ENCODE measurements around the gene RAB33B.

The RAB33B gene

DNA sequence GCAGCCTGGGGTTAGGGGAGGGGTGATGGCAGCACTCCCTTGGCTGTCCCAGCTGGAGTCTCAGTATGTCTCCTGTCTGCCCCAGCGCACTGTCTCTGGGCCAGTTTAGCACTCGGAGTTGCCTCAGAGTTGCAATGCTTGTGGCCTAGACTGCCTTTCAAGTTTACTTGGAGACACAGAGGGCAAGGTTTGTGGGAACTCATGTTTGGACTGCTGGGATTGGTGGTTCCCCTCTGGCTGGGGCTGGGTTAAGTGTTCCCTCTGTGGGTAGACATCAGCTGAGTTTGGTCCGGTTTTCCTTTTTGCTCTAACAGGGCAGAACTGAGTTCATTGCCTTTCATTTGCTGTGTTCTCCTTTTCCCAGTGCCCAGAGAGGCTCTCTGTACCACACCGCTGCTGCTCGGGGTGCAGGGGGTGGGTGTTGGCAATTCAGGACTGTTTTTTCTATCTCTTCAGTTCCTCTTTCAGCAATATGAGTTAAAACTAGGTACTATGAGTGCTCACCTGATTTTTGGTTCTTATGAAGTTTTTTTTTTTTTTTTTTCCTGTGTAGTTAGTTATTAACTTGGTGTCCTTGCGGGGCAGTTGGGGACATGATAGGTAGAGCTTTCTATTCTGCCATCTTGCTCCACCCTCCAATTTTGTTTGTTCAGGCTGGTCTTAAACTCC lies 17.2 kb downstream of the RAB33B start:
- DNase-seq (ENCODE audit: low spot score), result no peak
- TF ChIP-seq, protein P1, sequence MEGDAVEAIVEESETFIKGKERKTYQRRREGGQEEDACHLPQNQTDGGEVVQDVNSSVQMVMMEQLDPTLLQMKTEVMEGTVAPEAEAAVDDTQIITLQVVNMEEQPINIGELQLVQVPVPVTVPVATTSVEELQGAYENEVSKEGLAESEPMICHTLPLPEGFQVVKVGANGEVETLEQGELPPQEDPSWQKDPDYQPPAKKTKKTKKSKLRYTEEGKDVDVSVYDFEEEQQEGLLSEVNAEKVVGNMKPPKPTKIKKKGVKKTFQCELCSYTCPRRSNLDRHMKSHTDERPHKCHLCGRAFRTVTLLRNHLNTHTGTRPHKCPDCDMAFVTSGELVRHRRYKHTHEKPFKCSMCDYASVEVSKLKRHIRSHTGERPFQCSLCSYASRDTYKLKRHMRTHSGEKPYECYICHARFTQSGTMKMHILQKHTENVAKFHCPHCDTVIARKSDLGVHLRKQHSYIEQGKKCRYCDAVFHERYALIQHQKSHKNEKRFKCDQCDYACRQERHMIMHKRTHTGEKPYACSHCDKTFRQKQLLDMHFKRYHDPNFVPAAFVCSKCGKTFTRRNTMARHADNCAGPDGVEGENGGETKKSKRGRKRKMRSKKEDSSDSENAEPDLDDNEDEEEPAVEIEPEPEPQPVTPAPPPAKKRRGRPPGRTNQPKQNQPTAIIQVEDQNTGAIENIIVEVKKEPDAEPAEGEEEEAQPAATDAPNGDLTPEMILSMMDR (IDR thresholded peaks at IDR 0.05; ENCODE audit: extremely low read depth, insufficient read depth, missing control alignments), result no peak
- in situ Hi-C loops (cut with MboI; ENCODE audit: low pct_unique_long_range_greater_than_20kb, low sequenced_read_pairs, unreplicated experiment), result no loop called here

DNA sequence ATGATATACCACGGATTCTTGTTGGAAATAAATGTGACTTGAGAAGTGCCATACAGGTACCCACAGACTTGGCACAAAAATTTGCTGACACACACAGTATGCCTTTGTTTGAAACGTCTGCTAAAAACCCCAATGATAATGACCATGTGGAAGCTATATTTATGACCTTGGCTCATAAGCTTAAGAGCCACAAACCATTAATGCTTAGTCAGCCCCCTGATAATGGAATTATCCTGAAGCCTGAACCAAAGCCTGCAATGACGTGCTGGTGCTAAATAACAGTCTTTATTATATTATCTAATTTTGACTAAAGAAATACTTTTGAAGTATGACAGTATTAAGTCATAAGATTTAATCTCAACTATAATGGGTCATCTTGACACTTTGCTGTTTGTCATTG lies 18.9 kb downstream of the RAB33B start:
- in situ Hi-C loops (cut with MboI; ENCODE audit: low pct_unique_long_range_greater_than_20kb, low sequenced_read_pairs, unreplicated experiment), result no loop called here
- no peak for DNase-seq (ENCODE audit: low spot score)
- TF ChIP-seq, protein P1 (IDR thresholded peaks at IDR 0.05; ENCODE audit: extremely low read depth, insufficient read depth, missing control alignments), result no peak

DNA sequence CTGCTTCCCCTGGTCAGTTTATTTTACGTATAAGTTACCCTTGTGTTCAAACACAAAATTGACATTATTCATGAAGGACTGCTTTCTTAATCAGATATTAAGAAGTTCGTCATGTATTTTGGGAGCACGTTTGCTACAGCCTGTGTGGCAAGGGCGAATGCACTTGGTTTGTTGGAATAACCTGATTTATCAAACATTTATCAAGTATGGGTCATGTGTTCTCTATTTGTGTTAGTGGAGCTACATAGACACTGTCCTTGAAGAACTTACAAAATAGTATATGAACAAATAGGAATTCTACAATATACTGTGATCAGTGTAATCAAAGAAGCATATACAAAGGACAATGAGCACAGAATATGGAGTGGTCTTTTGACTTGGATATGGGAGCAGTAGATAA lies 22.4 kb downstream of the RAB33B start:
- DNase-seq (ENCODE audit: low spot score), result no peak
- in situ Hi-C loops (cut with MboI; ENCODE audit: low pct_unique_long_range_greater_than_20kb, low sequenced_read_pairs, unreplicated experiment), result no loop called here
- TF ChIP-seq, protein P1 (IDR thresholded peaks at IDR 0.05; ENCODE audit: extremely low read depth, insufficient read depth, missing control alignments), result no peak

DNA sequence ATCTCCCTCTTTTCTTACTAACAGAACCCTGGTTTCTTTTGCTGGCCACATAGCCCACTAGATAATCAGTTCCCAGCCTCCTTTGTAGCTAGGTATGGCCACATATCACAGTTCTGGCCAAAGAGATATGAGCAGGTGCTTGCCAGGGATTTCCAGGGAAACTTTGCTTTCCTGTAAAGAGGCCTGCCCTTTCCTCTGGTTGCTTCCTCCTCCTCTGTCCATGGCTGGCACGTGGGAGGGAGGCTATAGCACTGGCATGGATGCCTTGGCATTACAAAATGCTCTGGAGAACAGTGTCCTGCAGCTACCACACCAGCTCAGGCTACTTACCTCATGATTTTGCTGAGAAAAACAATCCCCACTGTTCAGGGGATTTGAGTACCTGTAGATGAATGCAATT lies 27.5 kb downstream of the RAB33B start:
- in situ Hi-C loops (cut with MboI; ENCODE audit: low pct_unique_long_range_greater_than_20kb, low sequenced_read_pairs, unreplicated experiment), result no loop called here
- TF ChIP-seq, protein P1 (IDR thresholded peaks at IDR 0.05; ENCODE audit: extremely low read depth, insufficient read depth, missing control alignments), result no peak

DNA sequence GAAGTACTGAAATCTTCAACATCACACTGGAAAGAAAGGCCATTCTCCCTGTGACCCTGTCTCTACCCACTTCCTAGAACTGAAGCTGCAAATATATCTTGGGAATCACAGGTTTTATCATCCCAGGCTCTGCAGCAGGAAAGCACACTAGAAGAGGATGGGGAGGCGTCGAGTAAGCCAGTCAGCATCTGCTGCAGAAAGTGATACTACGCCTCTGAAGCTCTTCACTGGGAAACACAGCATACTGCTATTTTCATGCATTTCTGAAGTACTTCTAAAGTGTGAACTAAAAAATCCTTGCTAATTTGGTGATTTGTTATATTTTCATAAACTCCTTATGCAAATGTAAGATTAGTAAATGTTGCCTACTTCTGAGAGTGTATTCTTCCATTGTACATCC lies 29.1 kb downstream of the RAB33B start:
- DNase-seq (ENCODE audit: low spot score), result no peak
- TF ChIP-seq, protein P1 (IDR thresholded peaks at IDR 0.05; ENCODE audit: extremely low read depth, insufficient read depth, missing control alignments), result no peak
- in situ Hi-C loops (cut with MboI; ENCODE audit: low pct_unique_long_range_greater_than_20kb, low sequenced_read_pairs, unreplicated experiment), result no loop called here

More for the DNA sequence above, 27.5 kb downstream of the RAB33B start:
- DNase-seq (ENCODE audit: low spot score), result no peak

DNA sequence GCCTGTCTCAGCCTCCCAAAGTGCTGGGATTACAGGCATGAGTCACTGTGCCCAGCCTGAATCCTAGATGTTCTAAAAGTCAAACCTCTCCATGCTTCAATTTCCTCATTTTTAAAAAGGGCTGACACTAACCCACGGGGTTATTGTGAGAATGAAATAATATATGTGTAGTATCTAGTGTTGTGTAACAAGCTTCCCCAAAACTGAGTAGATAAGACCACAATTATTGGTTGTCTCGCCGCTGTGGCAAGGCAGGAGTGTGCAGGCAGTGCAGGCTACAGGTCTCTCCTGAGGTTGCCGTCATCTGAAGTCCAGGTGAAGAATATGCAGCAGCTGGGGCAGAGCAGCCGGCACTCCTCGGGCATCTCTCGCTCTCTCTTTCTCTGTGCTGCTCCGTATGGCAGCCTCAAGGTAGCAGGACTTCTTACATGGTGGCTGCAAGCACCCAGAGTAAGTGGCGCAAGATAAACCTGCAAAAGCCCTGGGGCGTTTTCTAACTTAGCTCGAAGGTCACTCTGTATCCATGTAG lies 30.9 kb downstream of the RAB33B start:
- in situ Hi-C loops (cut with MboI; ENCODE audit: low pct_unique_long_range_greater_than_20kb, low sequenced_read_pairs, unreplicated experiment), result no loop called here
- TF ChIP-seq, protein P1 (IDR thresholded peaks at IDR 0.05; ENCODE audit: extremely low read depth, insufficient read depth, missing control alignments), result no peak
- DNase-seq (ENCODE audit: low spot score), result no peak

Data from GM13977 (cell line).